Adipose tissue (tissue), 3 donors: ENCODE data around the gene CD177. TPM values are rescaled to one million over a fixed set of nuclear protein-coding genes. Genes with fewer than 3 reads are reported as not detected.
"Not testable (repeated sequence)": the region's sequence is repeated elsewhere in the genome, so short reads cannot be mapped to it uniquely, and the experiment has no call there.

Experiments used
- H3K27ac ChIP-seq: one replicate; pipeline ENCODE4 v1.5.1; 2013; ENCODE audit warnings: low read depth, low read length
- WGBS, 3 donors: extraction: QIAGEN DNeasy Blood & Tissue Kit; methylation state at CpG; one replicate each; pipeline ENCODE4 v1.1.7; 2013; 5-methylcytosine and 5-hydroxymethylcytosine counted together
- polyA plus RNA-seq, 3 donors: library from polyadenylated mRNA; stranded (reverse); fragments of 200-250 nt; gene quantifications; one replicate each; pipeline ENCODE4 v1.2.3, GENCODE V29; 2013
- donor health status: healthy with polysubstance abuse.
- donor health status: Bipolar disorder and iron deficiency.
- donor health status: healthy.

Gene CD177
- polyA plus RNA-seq, 3 donors = 0.14 to 13.0 (median 7.3) TPM

DNA sequence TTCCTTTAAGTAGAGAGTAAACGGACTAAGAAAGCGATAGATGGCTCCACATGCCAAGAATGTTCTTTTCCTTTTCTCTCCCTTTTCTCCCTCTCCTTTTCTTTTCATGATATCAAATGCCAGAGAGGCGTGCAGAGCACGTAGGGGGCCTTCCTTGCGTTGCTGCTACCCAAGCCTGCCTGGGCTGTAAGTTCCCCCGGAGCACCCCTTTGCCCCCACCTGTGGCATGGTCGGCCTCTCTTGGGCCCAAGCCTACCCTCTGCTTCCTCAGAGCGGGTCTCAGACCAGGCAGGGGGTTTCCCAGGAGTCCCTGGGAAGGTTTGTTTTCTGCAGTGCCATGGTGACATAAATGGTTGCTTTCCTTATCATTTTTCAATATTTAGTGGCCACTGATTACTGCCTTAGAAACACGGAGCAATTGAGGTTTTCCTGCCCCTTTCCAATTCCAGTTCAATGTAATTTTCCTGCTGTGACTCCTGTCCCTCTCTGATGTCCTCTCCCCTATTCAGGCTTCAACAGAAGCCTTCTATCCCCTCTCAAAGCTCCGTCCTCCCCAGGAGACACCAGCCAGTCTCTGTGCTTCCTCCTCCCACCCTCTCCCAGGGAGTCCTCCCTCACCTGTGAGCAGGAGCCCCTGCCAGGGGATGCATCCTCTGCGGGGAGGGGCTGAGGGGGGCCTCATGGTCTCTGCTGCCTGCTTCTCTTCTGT lies 22.6 kb upstream of the CD177 start:
- WGBS, 3 donors = 64 to 77% (median 66%) methylated on average over 11 of the region's 11 CpGs
- no peak overlapping the region for H3K27ac ChIP-seq

GRCh38 chr19:43331435-43332010 lies 22.0 kb upstream of the CD177 start:
- H3K27ac ChIP-seq = no peak overlapping the region
- 66 to 82% (median 81%) methylated on average over 4 of the region's 4 CpGs for WGBS, 3 donors

DNA sequence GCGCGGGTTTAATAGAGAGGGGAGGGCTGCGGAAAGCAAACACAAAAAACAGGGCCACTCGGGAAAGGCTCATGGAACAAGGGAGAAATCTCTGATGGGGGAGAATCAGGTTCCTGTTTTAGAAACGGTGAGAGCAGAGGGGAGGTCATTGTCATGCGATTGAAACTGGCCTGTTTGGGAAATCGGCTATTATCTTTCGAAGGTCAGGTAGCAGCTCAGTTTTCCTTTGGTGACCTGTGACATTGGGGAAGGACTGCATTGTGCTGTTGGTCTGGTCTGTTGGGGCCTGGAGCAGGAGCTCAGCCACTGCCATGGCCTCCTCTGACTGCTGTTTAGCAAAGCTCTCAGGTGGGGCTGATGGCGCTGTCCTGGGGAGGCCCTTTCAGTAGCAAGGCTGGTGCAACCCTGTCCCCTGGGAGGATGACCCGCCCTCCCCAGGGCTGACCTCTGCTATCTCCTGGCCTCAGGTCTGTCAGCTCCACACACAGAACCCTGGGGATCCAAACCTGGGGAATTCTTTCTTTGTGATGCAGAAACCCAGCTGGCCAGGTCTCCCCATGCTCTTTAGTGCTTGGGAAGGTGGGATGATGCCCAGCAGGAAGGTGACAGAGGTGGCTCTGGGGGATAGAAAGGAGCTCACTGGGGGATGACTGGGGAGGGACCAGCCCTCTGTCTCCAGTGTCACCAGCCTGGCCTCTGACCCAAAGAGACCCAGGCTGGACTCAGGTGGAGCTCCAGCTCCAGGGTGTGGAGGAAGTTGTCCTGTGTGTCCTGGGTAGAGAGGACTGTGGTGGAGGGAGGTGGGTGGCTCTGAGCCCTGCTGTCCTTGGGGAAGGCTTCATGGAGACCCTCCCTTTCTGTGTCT lies 21.2 kb upstream of the CD177 start:
- H3K27ac ChIP-seq = no peak overlapping the region
- 63 to 80% (median 76%) methylated on average over 10 of the region's 10 CpGs for WGBS, 3 donors

DNA sequence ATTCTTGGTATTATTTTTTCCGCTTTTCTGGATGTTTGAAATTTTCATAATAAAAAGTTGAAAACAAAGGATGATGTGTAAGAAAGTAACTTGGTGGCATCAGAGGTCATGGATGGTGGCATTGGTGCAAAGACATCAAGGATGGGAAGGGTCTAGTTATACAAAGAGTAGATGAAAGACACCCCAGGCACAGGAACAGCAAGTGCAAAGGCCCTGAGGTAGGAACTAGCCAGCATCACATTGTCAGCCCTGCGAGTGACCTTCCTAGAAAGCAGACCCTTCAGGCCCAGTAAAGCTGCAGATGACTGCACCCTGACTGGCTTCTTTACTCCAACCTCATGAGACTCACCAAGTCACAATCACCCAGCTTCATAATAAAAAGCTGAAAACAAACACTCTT lies 17.0 kb upstream of the CD177 start:
- not testable (repeated sequence) for H3K27ac ChIP-seq
- WGBS, 3 donors = 77 to 91% (median 87%) methylated on average over 2 of the region's 2 CpGs

GRCh38 chr19:43337737-43338136 lies 15.7 kb upstream of the CD177 start:
- WGBS, 3 donors = 77 to 84% (median 82%) methylated on average over 8 of the region's 8 CpGs
- H3K27ac ChIP-seq = no peak overlapping the region

DNA sequence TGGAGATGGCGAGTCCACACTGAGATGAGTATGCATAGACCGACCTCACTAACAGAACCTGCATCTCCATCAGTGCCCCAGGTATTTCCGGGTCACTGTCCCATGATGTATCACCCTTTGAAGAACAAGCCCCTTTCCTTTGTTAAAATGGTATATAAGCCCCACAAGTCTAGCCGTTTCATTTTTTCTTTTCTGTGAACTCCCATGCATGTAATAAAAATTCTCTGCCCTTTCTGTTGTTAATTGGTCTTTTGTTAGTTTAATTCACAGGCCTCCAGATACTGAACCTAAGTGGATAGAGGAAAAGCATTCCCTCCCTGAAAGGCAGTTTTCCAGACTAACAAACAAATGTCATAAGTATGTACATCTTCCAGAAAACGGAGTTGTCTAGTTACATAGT lies 15.0 kb upstream of the CD177 start:
- no peak overlapping the region for H3K27ac ChIP-seq
- 64 to 71% (median 68%) methylated on average over 5 of the region's 5 CpGs for WGBS, 3 donors

GRCh38 chr19:43339243-43339930 lies 14.1 kb upstream of the CD177 start:
- 23 to 32% (median 28%) methylated on average over 6 of the region's 6 CpGs for WGBS, 3 donors
- H3K27ac ChIP-seq = not testable (repeated sequence)

DNA sequence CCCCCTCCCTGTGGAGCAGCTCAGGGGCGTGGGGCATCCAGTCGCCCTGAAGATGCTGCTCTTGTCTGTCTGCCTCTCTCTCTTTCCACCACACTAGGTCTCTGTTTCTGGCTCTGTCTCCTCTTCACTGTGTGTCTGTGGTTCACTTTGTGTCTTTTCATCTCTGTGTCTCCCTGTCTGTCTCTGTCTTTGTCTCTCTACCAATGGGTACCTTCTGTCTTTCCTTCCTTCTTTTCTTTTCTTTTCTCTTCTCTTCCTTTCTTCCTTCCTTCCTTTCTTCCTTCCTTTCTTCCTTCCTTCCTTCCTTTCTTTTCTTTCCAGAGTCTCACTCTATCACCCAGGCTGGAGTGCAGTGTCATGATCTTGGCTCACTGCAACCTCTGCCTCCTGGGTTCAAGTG lies 13.4 kb upstream of the CD177 start:
- not testable (repeated sequence) for H3K27ac ChIP-seq
- WGBS, 3 donors = 31 to 72% (median 66%) methylated on average over 2 of the region's 2 CpGs

GRCh38 chr19:43341098-43341497 lies 12.4 kb upstream of the CD177 start:
- not testable (repeated sequence) for H3K27ac ChIP-seq
- 77 to 92% (median 84%) methylated on average over 3 of the region's 3 CpGs for WGBS, 3 donors

DNA sequence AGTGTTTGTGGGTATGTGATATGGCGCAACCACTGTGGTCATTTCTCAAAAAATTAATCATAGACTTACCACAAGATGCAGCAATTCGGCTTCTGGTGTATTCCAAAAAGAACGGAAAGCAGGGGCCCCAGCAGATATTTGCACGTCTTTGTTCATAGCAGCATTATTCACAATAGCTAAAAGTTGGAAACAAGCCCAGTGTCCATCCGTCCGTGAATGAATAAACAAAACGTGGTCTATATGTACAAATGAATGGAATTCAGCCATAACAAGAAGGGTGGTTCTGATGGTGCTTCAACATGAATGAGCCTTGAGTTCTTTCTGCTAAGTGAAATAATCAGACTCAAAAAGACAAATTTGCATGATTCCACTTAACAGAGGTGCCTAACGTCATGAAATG lies 11.4 kb upstream of the CD177 start:
- 18 to 54% (median 25%) methylated on average over 8 of the region's 8 CpGs for WGBS, 3 donors
- H3K27ac ChIP-seq = not testable (repeated sequence)

GRCh38 chr19:43344347-43344925 lies 9.1 kb upstream of the CD177 start:
- 52 to 61% (median 54%) methylated on average over 16 of the region's 16 CpGs for WGBS, 3 donors
- H3K27ac ChIP-seq = not testable (repeated sequence)

DNA sequence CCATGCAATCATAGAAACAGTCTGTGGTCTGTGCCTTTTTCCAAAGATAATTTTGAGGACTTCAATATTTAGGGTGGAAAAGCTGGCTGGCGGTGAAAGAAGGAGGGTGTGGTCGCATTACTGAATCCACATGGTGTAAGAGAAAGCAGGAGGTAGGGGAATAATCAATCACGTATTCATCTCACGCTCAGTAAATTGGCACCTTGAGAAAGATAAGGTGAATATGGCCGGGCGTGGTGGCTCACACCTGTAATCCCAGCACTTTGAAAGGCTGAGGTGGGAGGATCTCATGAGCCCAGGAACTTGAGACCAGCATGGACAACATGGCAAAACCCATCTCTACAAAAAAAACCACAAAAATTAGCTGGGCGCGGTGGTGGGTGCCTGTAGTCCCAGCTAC lies 3.7 kb upstream of the CD177 start:
- 73 to 87% (median 85%) methylated on average over 8 of the region's 8 CpGs for WGBS, 3 donors

GRCh38 chr19:43351998-43352746 lies 1.3 kb upstream of the CD177 start:
- no peak overlapping the region for H3K27ac ChIP-seq
- 56 to 62% (median 60%) methylated on average over 7 of the region's 7 CpGs for WGBS, 3 donors

More for the DNA sequence above, 3.7 kb upstream of the CD177 start:
- H3K27ac ChIP-seq = not testable (repeated sequence)

DNA sequence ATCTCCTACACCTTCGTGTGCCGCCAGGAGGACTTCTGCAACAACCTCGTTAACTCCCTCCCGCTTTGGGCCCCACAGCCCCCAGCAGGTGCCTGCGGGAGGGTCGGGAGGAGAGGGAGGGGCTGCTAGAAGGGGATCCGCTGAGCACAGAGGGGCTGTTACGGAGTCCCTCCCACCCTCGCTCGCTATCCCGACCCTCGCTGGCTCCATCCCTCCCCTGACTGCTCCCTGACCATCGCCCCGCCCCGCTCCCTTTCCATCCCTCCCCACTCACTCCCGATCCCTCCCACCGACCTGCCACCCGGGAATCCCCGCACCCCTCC lies 780 bp downstream of the CD177 start:
- 5 to 37% (median 17%) methylated on average over 12 to 19 of the region's 19 CpGs for WGBS, 3 donors
- no peak overlapping the region for H3K27ac ChIP-seq

- no CpG with 5 or more reads among the region's 3 CpGs for WGBS, 3 donors
- not testable (repeated sequence) for H3K27ac ChIP-seq
These were observed 3.3 kb downstream of the CD177 start for GRCh38 chr19:43356749-43357148.

GRCh38 chr19:43362179-43362578 lies 8.7 kb downstream of the CD177 start:
- 44 to 52% (median 49%) methylated on average over 5 to 8 of the region's 8 CpGs for WGBS, 3 donors
- no peak overlapping the region for H3K27ac ChIP-seq

GRCh38 chr19:43362745-43363144 lies 9.3 kb downstream of the CD177 start:
- no peak overlapping the region for H3K27ac ChIP-seq
- WGBS, 3 donors = 68 to 78% (median 72%) methylated on average over 11 of the region's 11 CpGs

DNA sequence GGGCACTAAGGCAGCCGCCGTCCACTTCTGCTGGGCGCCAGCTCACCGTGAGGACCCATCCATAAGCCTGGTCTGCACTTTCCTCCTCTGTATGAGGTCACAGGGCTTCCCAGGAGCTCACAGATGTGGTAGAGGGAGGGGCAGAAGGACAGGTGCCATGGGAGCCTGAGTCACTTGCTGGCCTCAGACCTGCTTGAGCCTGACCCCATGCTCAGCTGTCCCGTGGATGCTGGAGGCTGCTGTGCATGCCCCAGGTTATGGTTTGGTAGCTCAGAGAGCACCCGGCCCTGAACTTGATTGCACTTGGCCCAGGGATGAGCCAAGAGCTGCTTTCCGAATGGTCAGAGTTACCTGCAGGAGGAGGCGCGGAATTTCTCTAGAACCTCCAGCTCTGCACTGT lies 12.2 kb downstream of the CD177 start:
- not testable (repeated sequence) for H3K27ac ChIP-seq
- 79 to 96% (median 86%) methylated on average over 5 of the region's 9 CpGs for WGBS, 3 donors
